HG02678 (cell line): ENCODE results near the gene SGF29.
"Not testable (repeated sequence)": the region's sequence is repeated elsewhere in the genome, so short reads cannot be mapped to it uniquely, and the experiment has no call there.

Experiments used
- ATAC-seq: cut with Tn5 transposase; IDR thresholded peaks from one replicate; pipeline ENCODE4 v1.9.1; 2021; ENCODE audit warnings: mild to moderate bottlenecking, moderate library complexity; ENCODE audit not compliant: unreplicated experiment

The SGF29 gene

DNA sequence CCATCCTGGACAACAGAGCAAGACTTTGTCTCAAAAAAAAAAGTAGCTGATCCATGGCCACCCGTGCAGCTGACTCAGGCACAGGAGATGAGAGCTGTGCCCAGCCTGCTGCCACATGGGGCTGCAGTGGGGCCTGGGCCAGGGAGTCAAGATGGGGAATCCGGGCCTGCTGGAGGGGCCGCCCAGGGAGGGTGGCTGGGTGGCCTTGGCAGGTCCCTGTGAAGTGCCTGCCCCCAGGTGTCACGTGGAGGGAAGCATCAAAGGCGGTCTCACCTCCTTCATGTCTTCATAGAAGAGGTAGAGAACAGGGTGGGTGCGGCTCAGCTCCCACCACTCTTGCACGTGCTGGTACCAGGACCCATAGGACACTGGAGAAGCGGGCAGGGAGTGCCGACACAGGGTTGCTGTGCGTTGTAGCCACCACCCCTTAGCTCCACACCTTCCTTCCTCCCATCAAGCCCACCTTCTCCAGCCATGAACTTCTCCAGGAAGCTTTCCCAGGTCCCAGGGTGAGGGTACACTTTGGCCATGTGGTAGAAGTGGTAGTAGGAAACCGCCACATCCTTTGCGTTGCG lies 39.3 kb downstream of the SGF29 start:
- no peak for ATAC-seq

DNA sequence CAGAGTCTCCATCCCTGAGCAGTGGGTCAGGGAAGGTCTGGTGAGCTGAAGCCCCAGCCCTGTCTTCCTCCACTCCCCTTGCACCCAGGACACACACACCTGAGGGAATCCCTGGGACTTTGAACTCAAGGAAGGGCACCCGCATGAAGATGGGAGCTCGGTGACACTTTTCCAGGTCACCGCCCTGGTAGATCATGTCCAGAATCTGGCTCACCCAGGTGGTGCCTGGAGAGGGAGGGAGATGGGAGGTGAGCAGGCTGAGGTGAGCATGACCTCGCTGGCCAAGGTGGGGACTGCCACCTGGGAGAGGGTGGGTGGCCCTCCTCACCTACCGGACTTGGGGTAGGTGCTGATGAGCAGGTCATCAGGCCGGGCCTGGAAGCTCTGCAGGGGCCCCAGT lies 41.7 kb downstream of the SGF29 start:
- not testable (repeated sequence) for ATAC-seq

- ATAC-seq: no peak
These were observed 42.5 kb downstream of the SGF29 start for GRCh38 chr16:28596115-28596630.

- ATAC-seq: no peak
These were observed 43.3 kb downstream of the SGF29 start, which contains the start of gene SULT1A2 for GRCh38 chr16:28596840-28597691. Gene SULT1A2, minus strand, starts transcription at chr16:28597050. Its CDS starts 1,120 bp downstream, at chr16:28595930.

GRCh38 chr16:28597692-28598261 lies 44.1 kb downstream of the SGF29 start:
- no peak for ATAC-seq

- ATAC-seq: not testable (repeated sequence)
These were observed 45.9 kb downstream of the SGF29 start for GRCh38 chr16:28599377-28600285.

GRCh38 chr16:28600965-28601364 lies 47.2 kb downstream of the SGF29 start:
- ATAC-seq: not testable (repeated sequence)

DNA sequence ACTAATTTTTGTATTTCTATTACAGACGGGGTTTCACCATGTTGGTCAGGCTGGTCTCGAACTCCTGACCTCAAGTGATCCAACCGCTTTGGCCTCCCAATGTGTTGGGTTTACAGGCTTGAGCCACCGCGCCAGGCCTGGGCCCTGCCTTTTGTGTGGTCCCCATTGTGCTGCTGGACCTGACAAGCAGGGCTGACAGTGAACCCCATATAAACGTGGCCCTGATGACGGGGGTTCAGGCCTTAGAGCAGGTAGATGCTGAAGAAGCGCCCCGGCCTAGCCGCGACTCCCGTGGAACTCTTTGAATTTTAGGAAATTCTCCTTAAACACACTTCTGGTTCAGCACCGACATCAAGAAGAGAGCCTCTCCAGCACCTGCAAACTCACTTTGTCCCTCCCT lies 47.9 kb downstream of the SGF29 start:
- not testable (repeated sequence) for ATAC-seq

DNA sequence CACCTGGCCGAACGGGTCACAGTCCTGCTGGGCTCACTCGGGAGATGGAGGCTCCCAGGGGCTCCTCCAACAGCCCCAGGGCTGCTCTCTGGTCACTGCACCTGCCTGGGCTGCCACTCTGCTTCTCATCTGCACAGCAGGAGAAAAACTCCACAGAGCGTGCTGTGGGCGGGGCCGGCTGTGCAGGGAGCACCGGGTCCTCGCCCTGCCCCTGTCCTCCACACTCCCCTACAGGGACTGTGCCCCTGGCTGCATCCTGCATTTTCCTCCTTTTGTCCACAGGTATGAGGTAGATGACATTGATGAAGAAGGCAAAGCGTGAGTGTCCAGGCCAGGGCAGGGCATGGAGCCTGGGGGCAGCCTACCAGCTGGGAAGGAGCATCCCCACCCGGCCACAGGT lies 48.3 kb downstream of the SGF29 start:
- not testable (repeated sequence) for ATAC-seq

DNA sequence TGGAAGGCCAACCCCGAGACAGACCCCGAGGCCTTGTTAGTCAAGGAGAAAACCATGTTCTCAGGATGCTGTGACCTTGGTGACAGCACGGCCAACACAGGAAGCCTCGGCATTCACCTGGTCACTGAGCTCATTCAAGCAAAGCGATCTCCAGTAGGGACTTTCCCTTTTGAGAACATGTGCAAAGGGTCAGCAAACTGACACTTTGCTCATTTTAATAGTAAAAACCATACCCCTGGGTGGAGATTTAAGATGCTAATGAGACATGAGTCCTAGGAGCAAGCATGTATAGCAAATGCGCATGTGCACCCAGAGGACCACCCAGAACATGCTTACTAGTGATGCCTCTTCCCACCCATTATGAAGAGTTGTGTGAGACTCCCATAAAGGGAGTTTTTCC lies 48.8 kb downstream of the SGF29 start:
- ATAC-seq: no peak

DNA sequence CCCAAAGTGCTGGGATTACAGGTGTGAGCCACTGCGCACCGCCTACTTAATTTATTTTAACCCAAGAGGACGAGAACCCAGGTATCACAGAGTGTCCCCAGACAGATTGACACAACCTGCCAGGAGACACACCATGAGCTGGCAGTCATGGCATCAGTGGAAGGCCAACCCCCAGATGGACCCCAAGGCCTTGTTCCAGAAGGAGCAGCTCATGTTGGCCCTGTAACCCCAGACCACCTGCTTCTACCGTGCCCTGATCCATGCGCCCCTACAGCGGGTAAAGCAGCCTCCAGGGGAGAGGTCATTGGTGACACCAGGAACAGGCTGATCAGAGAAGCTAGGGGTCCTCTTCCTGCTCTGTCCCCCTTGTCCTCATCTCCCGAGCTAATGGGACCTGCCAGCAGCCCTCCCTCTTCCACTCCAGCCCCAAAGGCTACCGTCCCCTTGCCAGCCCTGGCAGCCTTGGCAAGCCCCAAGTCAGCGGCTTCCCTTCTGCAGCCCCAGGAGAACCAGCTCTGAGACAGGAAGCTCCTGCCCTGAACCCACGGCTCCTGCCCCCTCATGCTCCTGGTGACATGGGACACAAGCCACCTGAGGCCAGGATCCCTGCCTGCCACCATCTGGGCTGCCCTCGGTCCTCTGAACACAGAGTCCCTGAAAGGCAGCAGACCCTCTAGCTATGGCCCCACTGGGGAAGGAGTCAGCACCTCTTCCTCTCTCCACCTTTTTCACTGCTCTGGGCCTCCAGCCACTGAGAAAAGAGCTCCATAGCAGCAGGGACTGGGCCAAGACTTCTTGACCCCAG lies 49.9 kb downstream of the SGF29 start:
- no peak for ATAC-seq

GRCh38 chr16:28604186-28604565 lies 50.5 kb downstream of the SGF29 start:
- no peak for ATAC-seq

- no peak for ATAC-seq
These were observed 52.8 kb downstream of the SGF29 start for GRCh38 chr16:28606291-28607115.

DNA sequence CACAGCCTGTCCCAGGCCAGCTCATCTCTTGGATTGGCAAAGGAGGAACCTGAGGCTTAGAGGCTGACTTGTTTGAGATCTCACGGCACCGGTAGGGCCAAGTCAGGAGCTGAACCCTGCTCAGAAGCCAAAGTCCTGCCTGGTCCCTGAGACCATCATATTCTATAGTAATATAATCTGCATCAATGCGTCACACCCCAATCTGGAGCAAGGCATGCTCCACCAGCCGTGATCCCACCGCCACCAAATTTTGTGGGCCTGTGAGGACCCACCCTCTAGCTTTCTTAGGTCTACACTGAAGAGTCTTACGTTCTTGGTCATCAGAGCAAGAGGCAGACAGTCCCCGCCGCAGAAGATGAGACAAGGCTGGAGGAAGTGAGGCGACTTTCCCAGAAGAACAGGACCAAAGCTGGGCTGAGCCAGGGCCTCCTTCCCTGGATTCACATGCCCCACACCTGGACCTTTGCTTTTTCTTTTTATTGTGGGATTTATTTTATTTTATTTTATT lies 53.5 kb downstream of the SGF29 start:
- no peak for ATAC-seq

DNA sequence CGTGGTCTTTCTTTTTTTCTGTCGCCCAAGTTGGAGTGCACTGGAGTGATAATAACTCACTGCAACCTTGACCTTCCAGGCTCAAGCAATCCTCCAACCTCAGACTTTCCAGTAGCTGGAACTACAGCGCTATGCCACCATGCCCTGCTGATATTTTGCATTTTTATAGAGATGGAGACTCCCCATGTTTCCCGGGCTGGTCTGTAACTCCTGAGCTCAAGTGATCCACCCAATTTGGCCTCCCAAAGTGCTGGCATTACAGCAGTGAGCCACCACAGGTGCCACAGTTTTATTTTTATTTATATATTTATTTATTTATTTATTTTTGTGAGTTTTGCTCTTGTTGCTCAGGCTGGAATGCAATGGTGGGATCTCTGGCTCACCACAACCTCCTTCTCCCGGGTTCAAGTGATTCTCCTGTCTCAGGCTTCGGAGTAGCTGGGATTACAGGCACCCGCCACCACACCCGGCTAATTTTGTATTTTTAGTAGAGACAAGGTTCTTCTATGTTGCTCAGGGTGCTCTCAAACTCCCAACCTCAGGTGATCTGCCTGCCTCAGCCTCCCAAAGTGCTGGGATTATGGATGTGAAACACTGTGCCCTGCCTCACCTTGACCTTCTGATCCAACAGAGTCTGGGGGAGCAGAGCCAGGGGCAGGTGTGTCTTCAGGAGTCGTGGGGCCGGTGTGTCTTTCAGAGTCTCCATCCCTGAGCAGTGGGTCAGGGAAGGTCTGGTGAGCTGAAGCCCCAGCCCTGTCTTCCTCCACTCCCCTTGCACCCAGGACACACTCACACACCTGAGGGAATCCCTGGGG lies 54.2 kb downstream of the SGF29 start:
- ATAC-seq: not testable (repeated sequence)

DNA sequence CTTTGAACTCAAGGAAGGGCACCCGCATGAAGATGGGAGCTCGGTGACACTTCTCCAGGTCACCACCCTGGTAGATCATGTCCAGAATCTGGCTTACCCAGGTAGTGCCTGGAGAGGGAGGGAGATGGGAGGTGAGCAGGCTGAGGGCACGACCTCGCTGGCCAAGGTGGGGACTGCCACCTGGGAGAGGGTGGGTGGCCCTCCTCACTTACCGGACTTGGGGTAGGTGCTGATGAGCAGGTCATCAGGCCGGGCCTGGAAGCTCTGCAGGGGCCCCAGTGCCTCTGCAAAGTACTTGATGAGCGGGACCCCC lies 54.7 kb downstream of the SGF29 start:
- not testable (repeated sequence) for ATAC-seq

DNA sequence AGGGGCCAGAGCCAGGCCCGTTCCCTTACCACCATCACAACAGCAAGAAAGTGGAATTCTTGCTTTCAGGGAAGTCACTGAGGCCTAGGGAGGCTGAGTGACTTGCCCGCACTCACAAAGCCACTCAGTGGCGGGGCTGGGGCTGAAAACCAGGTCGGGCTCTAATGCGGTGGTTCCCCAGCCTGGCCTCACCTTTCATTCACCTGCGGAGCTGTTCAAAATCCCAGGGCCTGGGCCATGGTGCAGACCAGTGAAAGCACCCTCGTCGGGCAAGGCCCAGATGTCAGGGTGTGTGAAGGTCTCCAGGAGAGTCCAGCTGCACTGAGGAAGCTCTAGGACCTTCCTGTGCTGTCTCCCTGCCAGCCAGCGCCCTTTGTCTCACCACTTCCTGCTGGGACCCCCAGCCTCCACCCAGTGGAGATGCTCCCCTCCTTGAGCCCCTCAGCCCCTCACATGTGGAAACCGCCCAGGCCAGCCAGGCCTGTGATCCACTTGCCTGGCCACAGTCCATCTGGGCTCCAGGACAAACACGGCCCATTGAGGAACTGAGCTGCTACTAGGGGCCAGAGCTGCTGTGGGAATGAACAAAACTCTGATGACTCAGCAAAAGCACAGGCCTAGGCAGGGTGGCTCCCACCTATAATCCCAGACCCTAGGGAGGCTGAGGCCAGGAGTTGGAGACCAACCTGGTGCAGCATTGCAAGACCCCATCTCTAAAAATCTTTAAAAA lies 55.3 kb downstream of the SGF29 start:
- ATAC-seq: not testable (repeated sequence)
